Activated CD4-positive, CD25-positive, alpha-beta regulatory T cell treated with anti-CD3 and anti-CD28 coated beads, Interleukin-2, amount 50 U/mL, for 24 hours (primary cell): ENCODE results near the gene DNAL4.

Experiments
- ATAC-seq, 2 donors: fragments of 150-1000 bp; cut with Tn5 transposase; one replicate each; pipeline ENCODE4 v1.10.0; 2021; ENCODE audit warnings: mild to moderate bottlenecking in 1 of 2, moderate library complexity in 1 of 2

The DNAL4 gene

DNA sequence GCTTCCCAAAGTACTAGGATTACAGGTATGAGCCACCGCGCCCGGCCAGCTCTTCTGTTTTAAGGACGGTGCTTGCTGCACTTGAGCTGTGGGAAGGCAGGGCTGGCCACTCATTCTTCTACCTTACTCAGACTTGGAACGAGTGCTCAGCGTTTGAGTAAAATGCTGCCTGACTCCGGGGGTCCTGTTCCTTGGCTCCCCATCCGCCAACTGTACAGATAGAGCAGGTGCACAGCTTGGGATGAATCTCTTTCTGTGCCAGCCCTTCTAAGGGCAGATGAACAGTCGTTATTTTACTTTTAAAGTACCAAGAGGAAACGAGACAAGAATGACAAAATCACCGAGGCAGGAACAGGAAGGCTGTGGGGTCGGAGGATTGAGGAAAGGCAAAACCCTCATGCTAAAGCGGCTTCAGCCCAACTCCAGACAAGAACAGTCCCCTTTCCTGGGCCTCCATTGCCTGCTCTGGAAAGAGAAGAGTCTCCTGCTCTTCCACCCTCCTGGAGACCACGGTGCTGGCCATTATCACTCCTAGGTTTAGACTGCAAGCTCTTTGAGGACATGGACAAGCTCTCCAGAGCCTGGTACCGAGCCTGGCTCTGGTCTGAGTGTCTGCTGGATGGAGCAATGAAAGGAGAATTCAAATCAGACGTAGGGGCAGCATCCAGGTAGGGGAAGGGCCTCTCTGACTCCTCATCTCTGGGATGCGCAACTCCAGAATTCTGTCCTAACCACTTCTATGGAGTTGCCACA, 37.1 kb downstream of the DNAL4 start:
- peak in 1 of 2 donors; percentile 3 for ATAC-seq

DNA sequence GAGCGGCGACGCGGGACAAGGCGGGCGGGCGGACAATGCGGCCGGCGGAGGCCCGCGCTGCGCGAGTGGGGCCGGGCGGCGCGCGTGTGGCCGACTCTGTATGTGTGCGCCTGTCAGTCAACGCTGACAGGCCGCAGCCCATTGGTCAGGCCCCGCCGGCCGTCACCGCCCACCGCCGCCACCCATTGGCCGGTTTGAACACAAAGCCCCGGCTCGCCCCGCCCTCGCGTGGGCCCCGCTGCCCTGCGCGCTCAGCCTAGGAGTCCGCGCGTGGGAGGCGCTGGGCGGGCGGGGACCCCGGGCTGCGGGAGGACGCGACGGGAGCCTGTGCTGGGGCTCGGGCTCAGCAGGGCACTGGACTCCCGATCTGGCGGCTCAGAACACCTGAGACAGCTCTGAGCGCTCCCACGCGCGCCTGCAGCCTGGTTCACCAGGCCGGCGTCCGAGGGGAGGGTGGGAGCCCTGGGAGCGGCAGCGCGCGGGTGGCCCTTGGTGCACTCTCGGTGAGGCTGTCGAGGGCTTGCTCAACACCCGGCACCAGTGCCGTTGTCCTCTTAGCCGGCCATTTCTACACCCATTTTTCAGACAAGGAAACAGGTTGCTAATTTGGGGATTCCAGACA, 37.9 kb downstream of the DNAL4 start, which contains the start of gene SUN2:
SUN2 (minus strand) TSS at position 88 of the 622 bp plus-strand sequence. CDS start 3,370 bp downstream, outside the sequence.
- peak; percentile 82 to 84 for ATAC-seq

DNA sequence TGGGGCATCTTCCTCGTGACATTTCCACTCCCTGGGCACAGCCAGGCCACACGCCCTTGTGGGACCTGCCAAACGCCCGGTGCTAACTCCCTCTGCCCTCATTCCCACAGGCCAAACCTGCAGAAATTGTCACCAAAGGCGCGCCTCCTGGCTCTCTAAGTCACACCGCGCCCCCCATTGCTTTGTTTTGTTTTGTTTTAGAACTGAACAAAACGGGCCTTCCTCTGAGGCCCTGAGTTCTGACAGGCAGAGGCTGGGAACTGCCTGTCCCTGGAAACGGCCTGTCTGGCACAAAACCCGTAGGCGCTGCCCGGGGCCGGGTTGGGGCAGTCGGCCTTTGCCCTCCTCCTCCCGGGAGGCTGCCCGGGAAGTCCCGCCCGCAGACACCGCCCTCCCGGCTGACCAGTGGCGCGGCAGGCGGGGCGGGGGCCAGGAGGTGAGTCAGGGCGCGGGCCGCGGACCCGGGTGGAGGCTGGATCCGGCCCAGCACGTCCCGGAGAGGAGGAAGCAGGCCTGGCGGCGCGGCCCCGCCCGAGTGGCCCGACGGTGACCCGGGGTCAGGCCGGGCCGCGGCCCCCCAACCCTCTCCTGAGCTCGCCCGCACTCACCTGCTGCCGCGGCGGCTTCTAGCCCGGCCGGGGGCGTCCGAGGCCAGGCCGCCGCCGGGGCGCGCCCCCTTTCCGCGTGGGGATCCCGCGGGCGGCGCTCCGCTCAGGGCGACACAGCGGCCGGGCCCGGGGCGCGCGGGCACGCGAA, 38.6 kb downstream of the DNAL4 start:
- peak; percentile 5 to 8 for ATAC-seq

- ATAC-seq: no peak
Observed at GRCh38 chr22:38754751-38755154, 39.2 kb downstream of the DNAL4 start.

DNA sequence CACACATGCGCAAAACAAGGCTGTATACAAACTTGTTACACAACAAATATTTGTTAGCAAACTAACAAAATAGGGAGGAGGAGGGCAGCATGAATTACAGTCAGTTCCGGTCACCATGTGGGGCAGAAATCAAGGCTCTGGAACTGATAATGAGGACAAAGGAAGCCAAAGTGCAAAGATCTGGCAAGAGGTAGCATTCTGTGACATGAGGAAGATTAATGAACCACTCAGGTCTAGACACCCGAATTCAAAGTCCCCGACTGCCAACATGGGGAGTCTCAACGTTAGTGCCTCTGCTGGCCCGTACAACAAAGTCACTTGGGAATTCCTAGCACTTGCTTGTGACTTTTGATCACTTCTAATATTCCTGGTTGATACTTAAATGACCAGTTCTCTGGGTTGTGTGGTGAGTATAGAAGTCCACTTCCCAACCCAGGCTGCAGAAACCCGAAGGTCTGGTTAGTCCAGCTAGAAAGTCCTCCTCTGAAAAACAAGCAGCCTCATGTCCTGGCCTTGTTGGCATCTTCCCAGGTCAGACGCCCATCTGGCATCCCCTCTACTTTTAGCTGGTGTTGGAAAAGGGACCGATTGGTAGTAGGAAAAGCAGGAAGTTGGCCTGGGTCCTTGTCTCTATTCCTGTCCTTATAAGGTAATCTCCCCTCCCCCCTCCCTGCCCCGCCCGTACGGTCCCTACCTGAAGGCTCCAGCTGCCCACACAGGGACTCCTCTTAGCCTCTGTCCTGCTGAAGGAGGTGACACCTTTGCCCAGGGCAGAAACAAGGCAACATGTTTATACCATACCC, 39.8 kb downstream of the DNAL4 start:
- no peak for ATAC-seq

DNA sequence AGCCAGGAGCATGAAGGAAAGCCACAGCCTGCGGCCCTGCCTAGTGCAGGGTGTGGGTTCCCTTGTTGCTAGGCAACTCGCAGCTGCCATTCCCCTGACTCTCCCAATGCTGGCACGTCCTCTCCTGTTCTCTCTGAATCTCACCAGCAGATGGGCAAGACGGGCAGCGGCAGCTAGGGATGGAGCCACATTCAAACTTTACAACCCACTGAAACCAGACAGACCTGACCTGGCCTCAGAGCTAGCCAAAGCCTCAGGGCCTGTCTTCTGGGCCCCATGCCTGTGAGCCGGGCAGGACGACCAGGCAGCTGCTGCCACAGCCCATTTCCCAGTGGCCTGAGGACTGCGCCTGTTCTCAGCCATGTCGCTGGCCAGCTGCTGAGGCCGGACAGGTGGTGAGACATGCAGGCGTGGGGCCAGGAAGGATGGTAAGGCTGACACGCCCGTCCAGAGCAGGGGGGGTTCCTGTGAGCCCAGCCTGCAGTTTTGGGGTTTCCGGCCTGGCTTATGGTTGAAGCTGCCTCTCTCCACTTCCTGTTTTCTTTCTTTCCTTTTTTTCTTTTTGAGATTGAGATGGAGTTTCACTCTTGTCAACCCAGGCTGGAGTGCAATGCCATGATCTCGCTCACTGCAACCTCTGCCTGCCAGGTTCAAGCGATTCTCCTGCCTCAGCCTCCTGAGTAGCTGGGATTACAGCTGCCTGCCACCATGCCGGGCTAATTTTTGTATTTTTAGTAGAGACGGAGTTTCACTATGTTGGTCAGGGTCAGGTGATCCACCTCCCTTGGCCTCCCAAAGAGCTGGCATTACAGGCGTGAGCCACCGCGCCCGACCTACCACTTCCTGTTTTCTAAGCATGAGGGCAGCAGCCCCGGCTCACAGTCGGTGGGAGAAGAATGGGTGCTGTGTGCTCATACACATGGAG, 42.3 kb downstream of the DNAL4 start:
- peak; percentile 35 to 37 for ATAC-seq

DNA sequence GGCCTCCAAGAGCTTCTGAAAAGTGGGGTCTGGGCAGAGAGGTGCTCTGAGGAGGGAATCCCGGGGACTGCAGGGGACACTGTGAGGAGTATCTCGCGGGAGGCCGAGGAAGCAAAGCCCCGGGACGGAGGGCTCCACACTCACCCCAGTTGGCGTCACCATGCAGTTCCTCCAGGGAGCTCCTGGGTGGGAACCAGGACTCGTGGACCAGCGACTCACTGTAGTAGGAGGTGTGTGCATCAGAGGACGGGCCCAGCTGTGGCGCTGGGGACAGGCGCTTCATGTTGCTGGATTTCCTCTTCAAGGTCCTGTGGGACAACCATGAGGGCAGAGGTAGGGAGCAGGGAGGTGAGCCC, 42.9 kb downstream of the DNAL4 start:
- no peak for ATAC-seq

DNA sequence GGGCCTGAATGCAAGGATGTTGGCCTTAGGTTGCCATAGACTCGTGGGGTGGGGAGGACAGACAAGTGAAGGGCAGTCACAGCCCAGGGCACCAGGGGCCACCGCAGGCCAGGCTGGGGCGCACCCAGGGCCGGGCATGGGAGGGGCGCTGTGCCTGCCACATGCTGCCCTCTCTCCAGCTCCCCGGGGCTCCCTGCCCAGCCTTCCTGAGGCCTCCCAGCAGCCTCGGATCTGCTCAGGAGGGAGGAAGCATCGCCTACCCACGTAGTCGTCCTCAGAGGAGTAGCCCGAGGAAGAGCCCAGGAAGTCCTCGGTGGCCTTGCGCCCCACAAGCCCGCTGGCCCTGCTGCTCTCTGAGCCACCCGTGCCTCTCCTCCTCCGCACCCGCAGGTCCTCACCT, 43.3 kb downstream of the DNAL4 start:
- ATAC-seq: no peak

DNA sequence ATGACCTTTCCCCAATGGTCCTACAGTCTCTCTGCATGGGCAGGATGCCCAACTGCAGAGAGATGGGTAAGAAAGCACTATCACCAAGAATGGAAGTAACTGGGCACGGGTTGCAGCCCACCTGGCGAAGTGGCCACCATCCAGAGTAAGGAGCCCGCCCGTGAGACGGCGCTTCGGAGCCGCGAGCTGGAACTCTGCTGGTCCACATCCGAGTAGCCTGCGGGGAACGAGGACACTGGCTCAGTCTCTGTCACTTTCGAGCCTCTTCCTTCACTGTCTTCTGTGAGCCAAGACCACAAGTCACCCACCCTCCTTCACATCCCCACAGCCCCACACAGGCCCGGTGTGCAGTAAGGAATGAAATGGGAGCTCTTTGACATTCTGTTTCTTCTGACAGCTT, 43.8 kb downstream of the DNAL4 start:
- ATAC-seq: no peak

GRCh38 chr22:38748487-38749136, 45.3 kb downstream of the DNAL4 start:
- ATAC-seq: no peak

DNA sequence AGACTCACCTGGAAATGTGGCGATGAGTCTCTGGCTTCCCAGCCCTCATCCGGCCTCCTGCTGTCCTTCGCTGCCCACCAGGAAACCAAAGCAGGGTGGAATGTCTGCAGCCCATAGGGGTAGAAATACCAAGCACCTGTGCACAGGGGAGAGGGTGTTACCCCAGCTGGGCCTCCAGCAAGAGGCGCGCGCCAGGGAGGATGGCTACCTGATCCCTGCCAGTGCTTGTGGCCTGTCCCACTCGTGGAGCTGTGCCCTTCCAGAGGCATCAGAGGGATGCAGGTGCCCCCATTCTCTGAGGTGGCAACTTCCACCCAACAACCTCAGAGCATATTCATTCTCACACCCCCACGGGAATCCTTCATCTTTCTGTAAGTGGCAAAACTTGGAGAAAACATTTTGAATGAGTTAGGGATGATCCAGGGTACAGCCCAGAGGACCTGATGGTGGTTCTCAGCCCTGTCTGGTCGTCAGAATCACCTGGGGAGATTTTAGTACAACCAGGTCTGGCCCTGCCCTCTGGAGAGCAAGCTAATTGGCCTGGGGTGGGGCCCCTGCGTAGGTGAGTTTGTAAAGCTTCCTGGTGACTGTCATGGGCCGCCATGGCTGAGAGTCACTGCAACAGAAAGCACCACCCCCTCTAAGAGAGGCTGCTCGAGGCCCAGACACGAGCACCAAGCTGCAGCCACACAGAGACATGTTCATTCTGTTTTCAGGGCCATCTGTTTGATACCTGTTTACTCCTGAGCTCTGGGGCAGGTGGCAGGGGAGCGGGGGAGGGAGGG, 48.1 kb downstream of the DNAL4 start:
- no peak for ATAC-seq

DNA sequence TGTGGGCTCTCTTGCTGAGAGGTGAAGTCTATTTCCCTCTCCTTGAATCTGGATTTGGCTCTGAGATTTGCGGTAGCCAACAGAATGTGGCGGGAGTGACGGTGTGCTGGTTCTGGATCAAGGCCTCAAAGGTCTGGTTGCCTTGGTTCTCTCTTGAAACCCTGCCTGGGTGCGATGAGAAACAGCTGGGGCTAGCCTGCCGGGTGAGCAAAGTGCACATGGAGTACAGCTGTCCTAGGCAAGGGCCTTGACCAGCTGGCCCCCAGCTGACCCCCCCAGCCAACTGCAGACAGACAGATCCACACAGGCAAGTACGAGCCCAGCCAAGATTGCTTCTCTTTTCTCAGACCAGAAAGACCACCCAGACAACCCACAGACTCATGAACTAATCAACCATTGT, 49.0 kb downstream of the DNAL4 start:
- no peak for ATAC-seq

DNA sequence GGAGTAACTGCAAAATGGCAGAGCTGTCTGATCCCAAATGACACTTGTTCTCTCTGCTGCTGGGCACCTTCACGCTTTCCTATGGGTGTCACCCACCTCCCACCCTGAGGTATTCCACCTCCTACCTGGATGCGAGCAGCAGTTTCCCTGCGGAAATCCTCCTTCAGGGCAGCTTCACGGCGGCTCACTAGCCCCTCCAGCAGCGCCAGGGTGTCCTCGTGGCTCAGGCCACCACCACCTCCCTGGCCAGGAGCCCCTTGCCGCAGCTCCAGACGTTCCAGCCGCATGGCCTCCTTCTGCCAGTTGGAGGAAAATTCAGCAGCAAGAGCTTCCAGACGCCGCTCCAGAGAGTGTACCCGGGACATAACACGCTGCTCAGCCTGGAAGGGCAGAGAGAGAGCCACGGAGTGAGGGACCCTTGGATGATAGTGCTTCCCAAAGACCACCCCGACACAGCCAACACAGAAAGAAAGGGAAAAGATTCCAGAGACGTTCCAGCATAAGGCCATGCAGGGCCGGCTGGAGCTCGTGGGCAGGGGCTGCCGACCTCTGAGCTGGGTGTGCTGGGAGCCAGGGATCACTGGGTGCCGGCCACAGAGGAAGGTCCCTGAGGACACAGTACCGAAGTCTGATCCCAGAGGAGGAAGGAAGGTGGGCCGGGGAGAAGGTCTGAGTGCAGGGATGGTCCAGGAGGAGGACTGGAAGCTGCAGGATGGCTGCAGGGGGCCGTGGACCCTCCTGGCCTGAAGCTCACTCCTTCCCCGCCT, 51.6 kb downstream of the DNAL4 start:
- ATAC-seq: no peak

- no peak for ATAC-seq
Observed at GRCh38 chr22:38741576-38741975, 52.4 kb downstream of the DNAL4 start.

DNA sequence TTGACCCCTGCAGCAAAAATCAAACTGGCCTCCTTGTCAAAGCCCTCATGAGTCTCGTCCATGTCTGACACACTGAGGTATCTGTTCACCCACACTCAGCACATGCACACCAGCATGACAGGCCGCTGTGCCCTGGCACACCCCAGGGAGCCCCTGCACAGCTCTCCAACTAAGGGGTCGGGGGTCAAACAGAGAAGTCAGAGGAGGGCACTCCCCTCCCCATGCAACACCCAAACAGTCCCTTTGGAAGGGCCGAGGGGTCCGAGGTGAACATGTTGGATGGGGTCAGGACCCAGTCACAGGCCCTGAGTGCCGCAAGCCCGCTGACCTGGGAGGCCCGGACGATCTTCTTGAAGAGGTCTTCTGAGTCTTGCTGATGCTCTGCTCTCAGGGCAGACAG, 52.8 kb downstream of the DNAL4 start:
- no peak for ATAC-seq

DNA sequence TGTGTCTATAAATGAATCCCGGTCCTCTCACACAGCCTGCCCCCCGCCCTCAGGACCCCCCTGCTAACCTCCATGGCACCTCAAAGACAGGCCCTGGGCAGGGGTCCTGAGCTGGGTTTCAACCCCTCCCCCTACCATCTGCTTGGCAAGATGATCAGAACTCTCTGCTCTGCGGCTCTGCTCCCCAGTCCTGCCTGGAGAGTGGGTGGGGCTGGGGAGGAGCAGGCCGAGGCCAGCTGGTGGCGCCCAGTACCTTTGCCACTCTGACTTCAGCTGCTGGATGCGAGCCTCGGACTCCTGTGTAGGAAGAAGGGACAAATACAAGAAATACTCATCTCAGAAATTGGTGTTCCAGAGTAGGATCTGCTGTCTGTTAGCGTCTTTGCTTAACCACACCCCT, 53.2 kb downstream of the DNAL4 start:
- ATAC-seq: no peak

- no peak for ATAC-seq
Observed at GRCh38 chr22:38740116-38740723, 53.7 kb downstream of the DNAL4 start.

DNA sequence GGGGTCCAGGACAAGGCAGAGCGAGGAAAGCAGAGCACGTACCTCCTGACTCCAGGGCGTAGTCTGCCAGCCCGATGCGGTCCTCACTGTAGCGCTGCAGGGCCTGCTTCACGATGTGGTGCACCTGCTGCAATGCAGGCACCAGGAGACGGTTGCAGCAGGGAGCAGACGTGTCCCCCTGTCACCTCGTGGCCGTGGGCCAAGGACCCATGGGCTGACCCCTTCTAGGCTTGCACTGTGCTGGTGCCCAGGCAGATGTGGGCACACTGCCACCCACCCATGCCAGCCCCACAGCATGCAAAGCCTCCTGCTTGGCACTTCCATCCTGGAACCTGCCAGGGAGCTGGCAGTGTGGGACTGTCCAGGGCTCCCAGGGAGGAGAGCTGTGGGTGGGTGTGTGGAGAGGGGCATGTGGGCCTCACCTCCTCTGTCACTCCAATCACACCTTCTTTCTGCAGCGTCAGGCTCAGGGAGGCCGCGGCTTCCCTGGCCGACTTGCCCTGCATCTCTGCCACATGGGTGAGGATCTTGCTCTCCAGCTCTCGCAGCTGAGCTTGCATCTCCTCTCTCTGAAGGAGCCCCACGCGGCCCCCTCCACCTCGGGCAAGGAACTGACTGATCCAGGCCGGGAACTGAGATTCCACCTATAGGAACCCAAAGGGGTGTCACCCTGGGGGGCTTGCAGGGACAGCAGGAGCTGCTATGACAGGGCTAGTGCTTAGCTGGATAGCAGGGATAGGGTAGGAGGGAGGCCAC, 54.5 kb downstream of the DNAL4 start:
- ATAC-seq: no peak
